ENCODE results near the gene RAD23A. TPM values are rescaled to one million over a fixed set of nuclear protein-coding genes. Genes with fewer than 3 reads are reported as not detected.

The RAD23A gene
- total RNA-seq, 3 donors from 2014 or later, result 65.9 to 84.3 (median 66.5) TPM

DNA sequence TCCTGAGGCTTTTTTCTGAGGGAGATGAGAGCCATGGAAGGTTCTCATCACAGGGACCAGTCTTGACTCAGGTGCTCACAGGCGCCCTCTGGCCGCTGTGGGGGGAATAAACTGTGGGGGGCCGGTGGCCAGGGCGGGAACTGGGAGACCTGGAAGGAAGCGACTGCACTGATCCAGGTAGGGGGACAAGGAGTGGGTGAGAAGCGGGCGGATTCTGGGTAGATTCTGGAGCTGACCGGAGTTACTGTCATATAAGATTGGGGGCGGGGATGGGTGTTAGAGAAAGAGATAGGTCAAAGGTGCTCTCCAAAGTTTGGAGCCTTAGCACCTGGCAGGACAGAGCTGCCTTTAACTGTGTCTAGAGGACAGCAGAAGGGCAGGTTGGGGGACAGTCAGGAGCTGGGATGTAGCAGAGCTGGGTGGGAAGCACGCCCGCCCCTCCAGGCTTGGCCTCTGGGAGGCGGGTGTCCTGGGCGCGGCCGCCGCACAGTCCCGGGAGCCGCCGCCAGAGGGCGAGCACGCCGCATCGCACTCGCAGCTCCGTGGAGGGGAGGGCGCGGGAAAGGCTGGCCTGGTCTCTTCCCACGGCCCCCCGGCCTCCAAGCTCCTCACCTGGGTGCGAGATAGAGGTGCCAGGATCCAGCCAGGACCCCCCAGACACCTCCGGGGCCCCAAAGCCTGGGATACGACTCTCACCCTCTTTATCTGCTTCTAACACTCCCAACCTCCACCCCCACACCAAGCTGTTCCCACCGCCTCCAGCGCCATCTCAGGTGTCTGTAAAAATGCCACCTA lies 19.6 kb downstream of the RAD23A start:
- Histone ChIP-seq H3K4me1 (no peaks in the 10 kb centered on the region), H3K4me3 (peak overlapping the region; percentile 34 to 67 (median 49)), H3K27me3 (no peaks in the 10 kb centered on the region), H3K36me3 (no peaks in the 10 kb centered on the region), H3K27ac (peak overlapping the region; percentile 75 to 84), H3K9me3 (no peaks in the 10 kb centered on the region)
- DNase-seq (ENCODE audit: low spot score in 2 of 2), result peak; percentile 70 to 82
- TF ChIP-seq POLR2A (IDR thresholded peaks at IDR 0.05) (no peak), POLR2AphosphoS5 (IDR thresholded peaks at IDR 0.05) (no peak)
- TF ChIP-seq, protein P1, sequence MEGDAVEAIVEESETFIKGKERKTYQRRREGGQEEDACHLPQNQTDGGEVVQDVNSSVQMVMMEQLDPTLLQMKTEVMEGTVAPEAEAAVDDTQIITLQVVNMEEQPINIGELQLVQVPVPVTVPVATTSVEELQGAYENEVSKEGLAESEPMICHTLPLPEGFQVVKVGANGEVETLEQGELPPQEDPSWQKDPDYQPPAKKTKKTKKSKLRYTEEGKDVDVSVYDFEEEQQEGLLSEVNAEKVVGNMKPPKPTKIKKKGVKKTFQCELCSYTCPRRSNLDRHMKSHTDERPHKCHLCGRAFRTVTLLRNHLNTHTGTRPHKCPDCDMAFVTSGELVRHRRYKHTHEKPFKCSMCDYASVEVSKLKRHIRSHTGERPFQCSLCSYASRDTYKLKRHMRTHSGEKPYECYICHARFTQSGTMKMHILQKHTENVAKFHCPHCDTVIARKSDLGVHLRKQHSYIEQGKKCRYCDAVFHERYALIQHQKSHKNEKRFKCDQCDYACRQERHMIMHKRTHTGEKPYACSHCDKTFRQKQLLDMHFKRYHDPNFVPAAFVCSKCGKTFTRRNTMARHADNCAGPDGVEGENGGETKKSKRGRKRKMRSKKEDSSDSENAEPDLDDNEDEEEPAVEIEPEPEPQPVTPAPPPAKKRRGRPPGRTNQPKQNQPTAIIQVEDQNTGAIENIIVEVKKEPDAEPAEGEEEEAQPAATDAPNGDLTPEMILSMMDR (IDR thresholded peaks at IDR 0.05), result peak; percentile 83 to 96 (median 96)
- intact Hi-C loops (cut with DNase I; ENCODE audit: low total_unique reads), result no loop called here

DNA sequence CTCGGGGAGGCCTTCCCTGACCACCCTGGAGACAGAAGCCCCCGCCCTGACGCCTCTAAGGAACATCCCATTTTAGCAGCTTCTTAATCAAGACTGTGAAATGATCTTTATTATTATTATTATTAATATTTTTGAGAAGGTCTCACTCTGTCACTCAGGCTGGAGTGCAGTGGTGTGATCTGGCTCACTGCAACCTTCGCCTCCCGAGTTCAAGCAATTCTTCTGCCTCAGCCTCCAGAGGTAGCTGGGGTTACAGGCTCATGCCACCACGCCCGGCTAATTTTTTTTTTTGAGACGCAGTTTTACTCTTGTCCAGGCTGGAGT lies 20.1 kb downstream of the RAD23A start:
- TF ChIP-seq POLR2A (IDR thresholded peaks at IDR 0.05), result no peak
- TF ChIP-seq POLR2AphosphoS5 (IDR thresholded peaks at IDR 0.05), result no peak
- TF ChIP-seq, protein P1 (IDR thresholded peaks at IDR 0.05), result no peak
- Histone ChIP-seq H3K36me3 (no peaks in the 10 kb centered on the region), H3K9me3 (no peaks in the 10 kb centered on the region), H3K27me3 (no peaks in the 10 kb centered on the region), H3K27ac (peak overlapping the region; percentile 75 to 84), H3K4me3 (peak overlapping the region in 2 of 3 donors; percentile 49 to 67), H3K4me1 (no peaks in the 10 kb centered on the region)
- no peak for DNase-seq (ENCODE audit: low spot score in 2 of 2)
- intact Hi-C loops (cut with DNase I; ENCODE audit: low total_unique reads), result no loop called here

DNA sequence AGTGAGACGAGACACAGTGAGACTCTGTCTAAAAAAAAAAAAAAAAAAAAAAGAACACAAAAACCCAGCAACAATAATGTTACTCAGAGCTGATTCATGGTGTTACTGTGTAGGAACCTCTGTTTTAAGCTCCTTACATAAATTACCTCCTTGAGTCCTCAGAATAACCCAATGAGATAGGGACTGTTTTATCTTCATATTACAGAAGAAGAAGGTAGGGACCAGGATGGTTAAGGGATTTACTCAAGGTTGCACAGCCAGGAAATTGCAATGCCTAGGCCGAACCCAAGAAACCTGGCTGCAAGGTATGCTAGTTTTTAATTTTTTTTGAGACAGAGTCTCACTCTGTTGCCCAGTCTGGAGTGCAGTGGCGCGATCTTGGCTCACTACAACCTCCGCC lies 22.2 kb downstream of the RAD23A start:
- Histone ChIP-seq H3K36me3 (no peaks in the 10 kb centered on the region), H3K27ac (no peak overlapping the region), H3K4me3 (no peak overlapping the region), H3K27me3 (no peaks in the 10 kb centered on the region), H3K9me3 (no peaks in the 10 kb centered on the region), H3K4me1 (no peaks in the 10 kb centered on the region)
- TF ChIP-seq POLR2AphosphoS5 (IDR thresholded peaks at IDR 0.05) (no peak), POLR2A (IDR thresholded peaks at IDR 0.05) (no peak)
- TF ChIP-seq, protein P1 (IDR thresholded peaks at IDR 0.05), result no peak
- intact Hi-C loops (cut with DNase I; ENCODE audit: low total_unique reads), result no loop called here
- no peak for DNase-seq (ENCODE audit: low spot score in 2 of 2)

DNA sequence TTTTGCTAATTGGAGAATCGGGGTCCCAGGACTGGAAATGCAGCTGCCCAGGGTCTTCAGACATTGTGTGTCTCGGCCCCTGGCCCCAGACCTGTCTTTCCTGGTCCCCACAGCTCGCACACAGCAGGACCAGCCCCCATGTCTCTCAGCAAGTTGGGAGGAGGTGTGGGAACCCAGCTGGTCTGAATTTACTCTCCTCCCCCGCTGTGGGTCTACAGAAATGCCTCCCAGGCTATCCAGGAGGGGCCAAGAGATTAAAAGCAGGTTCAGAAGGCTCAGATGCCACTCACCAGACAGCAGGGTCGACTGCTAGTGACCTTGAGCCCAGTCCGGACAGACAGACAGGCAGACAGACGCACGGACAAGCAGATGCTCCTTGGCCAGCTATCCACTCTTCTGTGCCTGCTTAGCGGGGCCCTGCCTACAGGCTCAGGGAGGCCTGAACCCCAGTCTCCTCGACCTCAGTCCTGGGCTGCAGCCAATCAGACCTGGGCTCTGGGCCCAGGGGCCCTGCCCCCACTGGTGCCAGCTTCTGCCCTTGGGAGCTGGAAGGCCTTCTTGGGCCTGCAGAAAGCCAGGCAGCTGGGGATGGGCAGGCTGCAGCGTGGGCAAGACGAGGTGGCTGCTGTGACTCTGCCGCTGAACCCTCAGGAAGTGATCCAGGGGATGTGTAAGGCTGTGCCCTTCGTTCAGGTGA lies 23.8 kb downstream of the RAD23A start, which contains the start of gene DAND5:
Gene DAND5 (plus strand): TSS at position 285 of the 697 bp plus-strand sequence. CDS start 85 bp downstream, at position 370.
- H3K27ac ChIP-seq, result no peak within 1 kb of the TSS
- H3K4me3 ChIP-seq, result no peak within 1 kb of the TSS
- no peaks in the 10 kb centered on the region for H3K36me3 ChIP-seq
- no peaks in the 10 kb centered on the region for H3K4me1 ChIP-seq
- no peaks in the 10 kb centered on the region for H3K27me3 ChIP-seq
- intact Hi-C loops (cut with DNase I; ENCODE audit: low total_unique reads), result no loop called here
- TF ChIP-seq POLR2A (IDR thresholded peaks at IDR 0.05) (no peak), POLR2AphosphoS5 (IDR thresholded peaks at IDR 0.05) (no peak)
- TF ChIP-seq, protein P1 (IDR thresholded peaks at IDR 0.05), result no peak
- no peak for DNase-seq (ENCODE audit: low spot score in 2 of 2)
- no peaks in the 10 kb centered on the region for H3K9me3 ChIP-seq

Data from breast epithelium (tissue), 4 donors.